GM21786 (cell line): ENCODE results near the gene AGBL4.

ENCODE experiments used
- ATAC-seq: cut with Tn5 transposase; IDR thresholded peaks from one replicate; pipeline ENCODE4 v1.9.1; 2021; ENCODE audit not compliant: unreplicated experiment

The AGBL4 gene

DNA sequence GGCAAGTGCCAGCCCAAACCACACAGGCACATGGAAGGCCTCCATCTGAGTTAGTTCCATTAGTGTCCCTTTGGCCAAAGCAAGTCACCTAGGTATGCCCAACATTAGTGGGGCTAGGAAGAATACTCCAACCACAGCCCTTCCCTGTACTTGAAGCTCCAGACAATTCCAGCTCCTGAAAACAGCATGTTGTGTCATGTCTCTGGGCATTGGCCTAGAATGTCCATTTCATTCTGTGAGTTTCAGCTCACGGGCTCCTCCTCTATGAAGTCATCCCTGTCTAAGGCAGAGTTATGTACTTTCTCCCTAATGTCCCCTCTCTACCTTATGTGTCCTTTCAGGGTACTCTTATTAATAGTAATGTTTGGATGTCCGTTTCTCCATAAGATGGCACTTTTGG lies 1455.3 kb downstream of the AGBL4 start:
- no peak for ATAC-seq

DNA sequence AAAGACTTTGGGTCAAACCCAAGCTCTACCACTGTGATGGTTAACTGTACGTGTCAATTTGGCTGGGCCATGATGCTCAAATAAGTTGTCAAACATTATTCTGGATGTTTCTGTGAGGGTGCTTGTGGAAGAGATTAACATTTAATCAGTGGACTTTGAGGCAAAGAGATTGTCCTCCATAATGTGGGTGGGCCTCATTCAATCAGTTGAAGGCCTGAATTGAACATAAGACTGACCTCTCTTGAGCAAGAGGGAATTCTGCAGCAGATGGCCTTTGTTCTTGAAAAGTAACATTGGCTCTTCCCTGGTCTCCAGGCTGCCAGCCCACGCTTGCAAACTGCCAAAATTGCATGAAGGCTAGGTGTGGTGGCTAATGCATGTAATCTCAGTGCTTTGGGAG lies 1457.3 kb downstream of the AGBL4 start:
- ATAC-seq: no peak

DNA sequence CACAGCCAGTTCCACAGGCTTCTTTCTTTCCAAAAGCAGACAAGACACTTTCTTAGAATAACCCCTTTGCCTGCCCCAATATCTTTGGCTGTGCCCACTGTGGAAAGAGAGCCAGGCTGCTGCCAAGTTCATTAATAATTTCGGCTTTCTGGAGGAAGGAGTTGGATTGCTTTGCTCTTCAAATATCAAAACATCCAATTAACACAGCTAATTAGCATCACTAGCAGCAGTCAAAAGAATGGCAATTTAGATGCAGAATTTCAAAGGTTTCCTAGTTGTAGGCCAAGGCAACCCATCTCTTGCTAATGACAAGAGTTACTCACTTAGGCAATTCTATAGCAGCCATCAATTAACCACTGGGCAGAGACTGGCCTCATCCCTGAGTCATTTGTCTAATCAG lies 1460.7 kb downstream of the AGBL4 start:
- ATAC-seq: no peak

DNA sequence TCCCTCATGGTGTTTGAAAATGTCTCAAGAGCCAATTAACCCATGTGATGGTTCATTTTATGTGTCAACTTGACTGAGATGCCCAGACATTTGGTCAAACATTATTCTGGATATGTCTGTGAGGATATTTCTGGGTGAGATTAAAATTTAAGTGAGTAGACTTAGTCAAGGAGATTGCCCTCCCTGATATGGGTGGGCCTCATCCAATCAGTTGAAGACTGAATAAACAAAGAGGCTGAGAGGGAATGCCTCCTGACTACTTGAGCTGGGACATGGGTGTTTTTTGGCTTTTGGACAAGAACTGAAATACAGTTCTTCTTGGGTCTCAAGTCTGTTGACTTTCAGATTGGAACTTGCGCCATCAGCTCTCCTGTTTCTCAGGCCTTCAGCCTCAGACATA lies 1462.3 kb downstream of the AGBL4 start:
- no peak for ATAC-seq

DNA sequence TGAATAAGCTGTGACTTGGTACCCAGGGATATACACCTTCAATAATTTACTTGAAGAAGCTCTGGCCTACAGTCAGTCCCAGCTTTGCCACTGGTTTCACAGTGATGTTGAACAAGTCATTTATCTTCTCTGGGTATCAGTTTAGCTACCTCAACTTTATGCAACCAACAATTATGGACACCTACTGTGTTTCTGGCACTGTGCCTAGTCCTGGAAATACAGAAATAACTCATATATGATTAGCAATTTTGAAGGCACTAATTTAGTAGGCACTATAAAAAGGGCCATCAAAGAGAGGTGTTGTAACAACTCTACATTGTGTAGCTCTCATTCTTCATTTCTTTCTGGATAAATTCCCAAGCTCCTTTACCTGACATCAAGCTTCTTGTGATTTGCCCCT lies 1463.2 kb downstream of the AGBL4 start:
- no peak for ATAC-seq

DNA sequence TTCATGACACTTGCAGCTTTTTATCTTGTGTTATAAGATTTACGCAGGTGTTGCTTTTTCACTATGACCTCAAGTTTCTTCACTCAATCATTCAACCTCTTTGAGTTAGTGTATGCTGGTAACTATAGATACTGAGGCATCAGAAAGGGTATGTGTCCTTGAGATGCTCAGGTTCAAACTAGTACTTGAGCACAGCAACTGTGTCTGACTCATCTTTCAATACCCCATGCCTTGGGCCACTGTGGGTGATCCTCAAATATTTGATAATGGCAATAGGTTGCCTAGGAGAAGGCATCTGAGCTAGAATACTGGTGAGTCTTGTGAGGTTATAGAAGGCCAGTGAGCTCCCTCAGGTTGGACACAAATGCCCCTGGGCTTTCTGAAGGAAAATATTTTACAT lies 1463.6 kb downstream of the AGBL4 start:
- ATAC-seq: no peak

DNA sequence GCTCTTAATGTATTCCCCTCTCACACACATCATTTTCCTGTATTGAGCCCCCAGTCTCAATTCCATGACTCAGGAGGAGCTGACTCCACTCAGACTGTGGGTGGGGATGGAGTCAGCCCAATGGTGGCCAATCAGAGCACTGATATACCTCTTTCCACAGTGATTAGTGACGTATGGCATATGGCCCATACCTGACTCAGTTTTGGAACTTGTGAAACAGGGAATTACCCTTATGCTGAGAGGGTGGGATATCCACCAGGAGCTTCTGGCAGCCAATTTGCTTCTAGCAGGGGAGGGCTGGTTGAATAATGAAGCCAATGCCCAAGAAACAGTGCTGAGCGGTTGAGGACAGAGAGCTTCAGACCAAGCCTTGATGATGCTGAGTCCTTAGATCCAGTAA lies 1465.4 kb downstream of the AGBL4 start:
- ATAC-seq: no peak

DNA sequence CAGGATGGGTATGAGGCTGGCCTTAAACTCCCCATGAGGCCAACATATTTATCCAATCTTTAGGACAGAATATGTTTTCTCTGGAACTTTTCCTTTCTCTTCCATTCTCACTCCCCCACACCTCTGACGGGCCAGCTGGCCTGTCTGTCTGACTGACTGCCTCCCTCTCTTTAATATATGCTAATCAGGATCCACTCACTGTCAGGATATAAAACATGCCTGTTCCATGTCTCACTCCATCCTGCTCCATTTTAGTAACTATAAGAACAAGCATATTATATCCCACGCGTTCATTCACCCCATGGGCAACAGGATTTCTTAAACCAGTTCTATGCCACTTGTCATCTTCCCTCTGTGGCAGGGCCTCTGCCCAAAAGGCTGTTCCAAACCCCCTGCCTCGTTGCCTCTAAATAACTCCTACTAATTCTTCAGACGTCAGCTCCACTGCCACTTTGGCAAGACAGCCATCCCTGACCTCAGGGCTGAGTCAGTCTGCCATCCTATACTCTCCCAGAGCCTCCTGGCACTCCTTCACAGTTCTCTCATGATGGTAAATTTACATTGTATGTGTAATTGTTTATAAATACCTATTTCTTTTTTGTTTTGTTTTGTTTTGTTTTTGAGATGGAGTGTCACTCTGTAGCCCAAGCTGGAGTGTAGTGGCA lies 1467.4 kb downstream of the AGBL4 start:
- ATAC-seq: no peak

DNA sequence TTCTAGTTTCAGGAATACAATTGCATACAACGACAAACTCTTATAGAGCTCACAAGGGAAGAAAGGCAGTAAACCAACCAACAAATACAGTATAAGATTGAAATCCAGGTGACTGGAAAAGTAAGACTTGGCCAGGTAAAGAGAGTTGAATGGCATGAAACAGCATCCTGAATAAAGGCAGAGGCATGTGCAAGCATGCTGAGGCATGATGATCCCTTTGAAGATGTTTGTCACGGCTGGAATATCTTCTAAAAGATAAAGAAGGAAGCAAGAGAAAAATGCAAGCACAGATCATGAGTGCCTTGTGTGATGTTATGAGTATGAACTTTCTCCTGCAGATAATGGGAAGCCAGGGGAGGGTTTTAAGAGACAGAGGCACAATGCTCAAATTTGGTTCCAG lies 1468.5 kb downstream of the AGBL4 start:
- ATAC-seq: no peak

DNA sequence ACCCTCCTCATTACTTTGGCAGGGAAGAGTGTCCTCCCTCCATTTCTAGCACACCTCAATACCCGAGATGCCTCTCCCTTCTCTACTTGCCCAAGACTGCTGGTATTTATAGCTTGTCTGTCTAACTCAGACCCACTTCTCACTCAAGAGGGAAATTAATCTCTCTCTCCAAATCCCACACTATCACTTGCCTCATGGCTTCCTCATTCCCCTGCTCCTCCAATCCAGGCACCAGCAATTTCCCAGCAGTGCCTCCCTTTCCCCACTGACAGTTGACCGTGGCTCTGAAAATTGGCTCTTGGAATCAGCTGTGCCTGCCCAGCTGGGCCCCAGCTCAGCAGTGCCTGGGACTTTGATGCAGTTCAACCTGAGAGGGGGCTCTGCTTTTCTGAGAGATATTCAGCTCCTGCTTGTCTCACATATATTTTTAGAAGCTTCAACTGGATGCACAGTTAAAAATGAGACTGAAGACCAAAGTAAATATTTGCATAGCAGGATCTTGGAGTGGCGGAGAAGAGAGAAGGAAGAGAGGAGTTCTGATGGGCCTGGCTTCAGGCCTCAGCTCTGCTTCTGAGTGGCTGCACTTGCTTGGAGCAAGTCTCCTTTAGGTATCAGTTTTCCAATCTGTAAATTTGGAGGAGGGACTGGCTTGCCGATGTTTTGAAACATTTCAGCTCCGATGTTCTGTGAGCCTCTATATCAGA lies 1470.7 kb downstream of the AGBL4 start:
- no peak for ATAC-seq

DNA sequence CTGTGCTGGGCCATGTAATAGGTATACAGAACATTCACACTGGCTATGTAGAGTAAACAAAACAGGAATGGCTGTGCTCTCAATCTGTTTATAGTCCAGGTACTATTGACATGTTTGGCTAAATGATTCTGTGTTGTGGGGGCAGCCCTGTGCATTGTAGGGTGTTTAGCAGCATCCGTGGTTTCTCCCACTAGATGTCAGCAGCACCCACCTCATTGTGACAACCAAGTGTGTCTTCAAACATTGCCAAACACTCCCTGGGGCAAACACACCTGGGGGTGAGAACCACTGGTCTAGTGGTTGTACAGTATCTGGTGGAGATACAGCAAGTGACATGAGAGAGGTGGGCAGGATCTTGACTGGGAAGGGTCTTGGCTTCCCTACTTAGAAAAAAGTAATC lies 1471.3 kb downstream of the AGBL4 start:
- no peak for ATAC-seq

DNA sequence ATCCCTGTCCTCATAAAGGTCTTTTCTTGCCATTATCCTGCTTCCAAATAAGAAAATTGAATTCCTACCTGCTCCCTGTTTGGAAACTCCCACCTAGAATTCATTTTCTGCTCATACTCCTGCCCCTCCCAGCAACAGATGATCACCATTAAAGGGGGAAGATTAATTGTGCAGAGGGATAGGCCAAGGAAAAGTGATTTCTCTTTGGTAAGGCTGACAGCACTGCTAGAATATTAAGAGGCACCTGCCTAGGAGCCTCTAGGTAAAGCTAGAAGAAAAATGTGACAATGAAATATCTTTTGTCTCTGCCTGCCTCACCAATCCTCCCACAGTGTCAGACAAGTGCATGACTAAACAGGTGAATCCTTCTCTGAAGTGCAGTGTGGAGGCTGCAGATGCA lies 1474.8 kb downstream of the AGBL4 start:
- ATAC-seq: no peak

DNA sequence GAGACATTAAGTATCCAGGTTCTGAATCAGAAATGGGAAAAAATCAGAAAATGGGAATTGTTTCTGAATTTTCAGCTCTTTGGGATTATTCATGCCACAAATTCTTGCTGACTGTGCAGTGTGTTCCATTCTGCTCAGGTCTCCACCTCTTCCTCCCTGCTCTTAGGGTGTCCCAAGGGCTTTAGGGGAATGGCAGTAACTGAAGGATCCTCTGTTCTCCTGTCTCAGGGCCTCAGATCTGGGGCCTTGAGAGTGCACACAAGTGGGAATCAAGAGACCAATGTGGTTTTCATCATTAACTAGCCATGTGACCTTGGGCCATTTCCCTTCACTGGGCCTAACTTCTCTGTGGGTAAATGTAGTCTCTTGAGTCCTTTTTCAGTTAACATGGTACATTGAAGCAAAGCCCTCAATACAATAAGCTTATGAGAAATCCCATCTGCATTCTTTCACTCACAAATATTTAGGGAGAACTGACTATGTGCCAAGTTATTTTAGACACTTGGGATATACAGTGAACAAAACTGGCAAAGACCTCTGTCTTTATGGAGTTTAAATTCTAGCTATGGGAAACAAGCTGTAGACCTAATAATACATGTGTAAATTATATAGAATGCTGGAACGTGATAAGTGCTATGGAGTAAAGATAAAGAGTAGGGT lies 1476.1 kb downstream of the AGBL4 start:
- ATAC-seq: no peak

DNA sequence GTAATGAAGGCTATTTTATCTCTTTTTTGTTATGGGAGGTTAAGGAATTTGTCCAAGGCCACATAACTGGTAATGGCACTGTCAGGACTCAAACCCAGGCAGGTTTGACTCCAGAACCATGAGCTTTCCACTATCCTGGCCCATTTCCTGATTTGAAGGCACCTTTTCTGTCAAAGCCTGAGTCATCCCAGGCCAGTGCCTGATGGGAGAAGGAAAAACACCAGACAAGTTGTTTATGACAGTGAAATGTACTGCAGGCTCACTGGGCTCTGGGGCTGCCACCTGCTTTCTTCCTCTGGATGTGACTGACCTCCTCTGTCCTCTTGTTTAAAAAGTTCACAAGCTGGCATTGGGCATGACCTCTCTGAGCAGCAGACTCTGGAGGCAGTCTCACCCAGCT lies 1479.9 kb downstream of the AGBL4 start:
- ATAC-seq: no peak

DNA sequence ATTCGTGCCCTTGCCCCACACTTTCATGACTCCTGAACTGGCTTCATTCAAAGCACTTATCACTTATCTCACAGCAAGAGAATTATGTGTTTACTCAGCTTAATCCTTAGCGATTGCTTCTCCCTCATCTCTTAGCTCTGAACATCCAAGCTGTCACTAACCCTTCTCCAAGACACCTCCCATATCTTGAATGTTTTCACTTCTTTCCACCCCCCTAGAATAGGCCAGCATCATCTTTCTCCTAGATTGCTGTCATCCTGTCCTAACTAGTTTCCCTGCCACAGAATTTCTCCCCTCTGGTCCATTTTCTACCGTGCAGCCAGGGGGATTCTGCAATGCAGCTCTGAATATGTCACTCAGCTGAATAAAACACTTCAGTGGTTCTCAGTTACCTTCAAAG lies 1483.2 kb downstream of the AGBL4 start:
- no peak for ATAC-seq

DNA sequence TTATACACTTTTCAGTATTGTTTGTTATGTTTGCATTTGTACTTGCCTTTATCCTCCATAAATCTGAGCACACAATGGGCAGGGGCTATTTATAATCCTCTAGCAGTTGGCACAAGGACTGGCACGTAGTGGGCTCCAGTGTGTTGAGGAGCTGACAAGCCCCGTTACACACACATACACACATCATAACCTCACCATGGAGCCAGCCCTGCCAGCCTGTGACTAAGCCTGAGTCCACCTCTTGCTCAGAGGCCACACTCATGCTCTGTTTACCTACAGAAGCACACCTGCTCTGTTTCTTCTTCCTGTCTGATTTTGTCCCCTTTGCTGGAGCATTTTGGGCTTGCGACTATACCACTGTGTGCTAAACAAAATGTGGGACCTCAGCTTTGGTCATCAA lies 1487.3 kb downstream of the AGBL4 start:
- ATAC-seq: no peak

DNA sequence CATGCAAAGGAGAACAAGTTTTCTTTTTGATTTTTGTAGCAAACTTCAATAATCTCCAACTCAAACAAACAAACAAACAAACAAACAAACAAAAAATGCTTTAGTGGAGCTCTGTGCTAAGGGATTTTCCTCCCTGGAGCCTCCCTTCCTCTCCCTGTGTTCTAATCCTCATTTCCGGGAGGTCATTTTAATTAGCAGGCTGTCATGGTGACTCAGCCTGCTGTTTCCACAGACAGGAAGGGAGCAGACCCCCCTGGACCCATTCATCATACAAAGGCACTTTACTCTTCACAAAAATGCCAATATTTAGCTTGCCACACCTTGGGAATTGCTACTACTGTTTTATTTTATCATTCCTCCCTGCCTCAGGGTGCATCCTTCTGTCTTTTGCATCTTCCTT lies 1490.8 kb downstream of the AGBL4 start:
- ATAC-seq: no peak

DNA sequence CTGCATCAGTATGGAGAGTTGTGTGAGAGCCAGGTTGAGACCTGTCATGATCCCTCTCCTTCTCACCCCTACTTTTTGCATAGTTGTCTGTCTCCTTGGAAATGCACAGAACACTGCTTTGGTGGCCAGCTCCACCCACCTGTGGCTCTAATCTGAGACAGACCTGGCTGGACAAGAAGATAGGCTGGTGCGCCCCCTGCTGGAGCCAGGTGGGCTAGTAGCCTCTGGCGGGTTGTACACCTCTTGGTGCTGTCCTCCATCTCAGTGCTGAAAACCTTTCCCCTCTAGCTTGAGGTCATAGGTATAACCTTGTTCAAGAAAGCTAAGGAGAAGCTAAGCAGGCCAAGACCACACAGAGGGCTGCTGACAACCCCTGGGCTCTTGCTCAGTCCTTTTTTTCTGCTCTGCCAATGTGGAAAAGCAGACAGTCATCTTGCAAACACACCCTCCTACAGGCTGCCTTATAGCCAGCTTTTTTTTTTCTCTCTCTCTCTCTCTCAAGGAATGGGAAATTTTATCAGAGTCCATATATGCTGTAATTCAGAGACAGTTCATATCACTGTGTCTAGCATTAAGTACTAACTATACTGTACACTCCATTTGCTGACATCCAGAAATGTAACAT lies 1492.9 kb downstream of the AGBL4 start:
- ATAC-seq: no peak

DNA sequence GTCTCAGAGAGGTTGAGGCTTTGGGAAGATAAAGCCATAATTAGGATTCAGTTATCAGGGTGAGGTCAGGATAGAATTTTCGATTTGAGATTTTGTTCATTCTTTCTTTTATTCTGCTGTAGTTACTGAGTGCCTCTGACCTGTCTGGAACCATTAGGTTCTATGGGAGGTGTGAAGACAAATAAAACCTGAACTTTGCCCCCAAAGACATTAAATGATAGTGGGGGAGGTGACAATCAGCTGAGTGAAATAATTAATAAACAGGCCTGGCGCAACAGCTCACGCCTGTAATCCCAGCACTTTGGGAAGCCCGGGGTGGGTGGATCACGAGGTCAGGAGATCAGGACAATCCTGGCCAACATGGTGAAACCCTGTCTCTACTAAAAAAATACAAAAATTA lies 1496.7 kb downstream of the AGBL4 start:
- no peak for ATAC-seq

DNA sequence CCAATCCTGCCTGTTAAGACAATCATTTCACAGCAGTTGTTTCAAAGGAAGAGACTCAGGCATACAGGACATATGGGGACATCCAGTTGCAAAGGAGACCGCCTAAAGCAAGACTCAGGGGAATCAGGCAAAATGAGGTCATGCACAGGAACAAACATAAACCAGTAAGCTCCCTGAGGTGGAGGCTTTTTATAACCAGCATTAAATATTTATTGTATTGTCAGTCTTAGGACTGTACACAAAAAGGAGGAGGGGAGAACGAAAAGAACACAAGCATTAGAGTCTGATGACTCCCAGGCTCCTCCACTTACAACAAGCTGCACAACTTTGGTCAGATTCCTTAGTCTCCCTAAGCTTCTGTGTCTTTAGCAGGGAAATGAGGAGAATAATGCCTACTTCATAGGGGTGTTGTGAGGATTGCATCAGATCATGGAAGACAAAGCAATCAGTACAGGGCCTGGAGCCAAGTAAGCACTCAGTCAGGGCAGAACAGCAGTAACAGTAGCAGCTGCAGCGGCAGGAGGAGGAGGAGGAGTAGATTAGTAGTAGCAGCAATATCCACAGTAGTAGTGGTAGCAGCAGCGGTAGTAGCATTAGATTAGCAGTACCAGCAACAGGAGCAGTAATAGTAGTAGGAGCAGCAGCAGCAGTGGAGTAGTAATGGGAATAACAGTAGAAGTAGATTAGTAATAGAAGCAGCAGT lies 1497.6 kb downstream of the AGBL4 start:
- ATAC-seq: no peak

DNA sequence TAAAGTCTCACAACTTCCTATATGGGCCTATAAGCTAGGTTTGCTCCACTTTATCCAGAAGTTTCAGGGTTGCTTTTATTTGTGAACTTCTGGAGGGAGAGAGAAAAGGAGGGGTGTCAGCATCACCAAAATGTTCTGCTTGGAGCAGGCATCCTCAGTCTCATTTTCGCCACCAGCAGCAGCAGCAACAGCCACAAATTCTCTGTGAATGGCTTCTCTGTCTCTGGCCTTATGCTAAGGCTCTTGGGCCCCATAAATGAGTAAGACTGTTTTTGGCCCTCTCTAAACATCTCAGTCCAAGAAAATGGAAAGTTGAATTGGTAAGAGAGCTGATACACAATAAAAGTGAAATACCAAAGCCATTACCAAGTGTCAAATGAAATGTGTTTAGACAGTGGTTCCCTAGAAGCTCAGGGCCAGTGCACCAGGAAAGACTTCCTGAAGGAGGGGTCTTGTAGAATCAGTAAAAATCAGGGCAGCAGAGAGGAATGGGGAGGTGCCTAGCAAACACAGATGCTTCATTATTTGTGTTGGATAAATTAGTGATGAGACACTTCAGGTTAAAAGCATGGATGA lies 1498.8 kb downstream of the AGBL4 start:
- ATAC-seq: no peak
